WTC11 (cell line): ENCODE measurements around the gene ANKS3. TPM values are rescaled to one million over a fixed set of nuclear protein-coding genes. Genes with fewer than 3 reads are reported as not detected.

ENCODE experiments used
- ATAC-seq: fragments of 200-7000 bp; cut with Tn5 transposase; 2 replicates; pipeline ENCODE4 v1.10.0; 2021; ENCODE audit warnings: mild to moderate bottlenecking, moderate library complexity
- CTCF ChIA-PET: fragments of 300-600 bp; sonication (Branson Sonifier 250); formaldehyde crosslinking; loops from one replicate; lab custom pipeline; 2021; ENCODE audit warnings: antibody characterized with exemption; lab: Charles Lee
- POLR2A ChIA-PET: fragments of 350-600 bp; sonication (Branson Sonifier 250); formaldehyde crosslinking; loops from one replicate; lab custom pipeline; 2021; ENCODE audit warnings: antibody characterized with exemption; lab: Charles Lee
- DNase-seq: peaks from one replicate; pipeline ENCODE4 v3.0.0; 2021; ENCODE audit warnings: low spot score
- H3K27ac Mint-ChIP-seq: 2 replicates; pipeline ENCODE4 v1.8.0; 2021; ENCODE audit warnings: mixed read lengths
- H3K27me3 Mint-ChIP-seq: 2 replicates; pipeline ENCODE4 v1.8.0; 2021; ENCODE audit warnings: low read depth, mild to moderate bottlenecking, moderate library complexity, mixed read lengths
- H3K36me3 Mint-ChIP-seq: 2 replicates; pipeline ENCODE4 v1.8.0; 2021; ENCODE audit warnings: mixed read lengths
- H3K4me1 Mint-ChIP-seq: 2 replicates; pipeline ENCODE4 v1.8.0; 2022; ENCODE audit warnings: mixed read lengths
- H3K4me3 Mint-ChIP-seq: 2 replicates; pipeline ENCODE4 v1.8.0; 2021; ENCODE audit warnings: mild to moderate bottlenecking, moderate library complexity, mixed read lengths
- H3K9me3 Mint-ChIP-seq: 2 replicates; pipeline ENCODE4 v1.8.0; 2021; ENCODE audit warnings: mixed read lengths
- ARID4B ChIP-seq: sonication (generic); formaldehyde crosslinking; IDR thresholded peaks from 2 replicates; pipeline ENCODE4 v1.8.0; 2023; ENCODE audit warnings: missing genetic modification reagents, mild to moderate bottlenecking, borderline replicate concordance
- ATF3 ChIP-seq: sonication (generic); formaldehyde crosslinking; conservative IDR thresholded peaks from 2 replicates; pipeline ENCODE4 v1.8.1; 2022; ENCODE audit warnings: mild to moderate bottlenecking, missing genetic modification reagents
- E2F1 ChIP-seq: sonication (generic); formaldehyde crosslinking; IDR thresholded peaks from 2 replicates; pipeline ENCODE4 v1.8.0; 2022; ENCODE audit warnings: mild to moderate bottlenecking, missing genetic modification reagents
- EMX1 ChIP-seq: fragments of 250-450 bp; sonication (Bioruptor Pico); IDR thresholded peaks from 2 replicates; pipeline ENCODE4 v1.8.0; 2021; ENCODE audit warnings: mild to moderate bottlenecking
- FOXJ3 ChIP-seq: sonication (generic); formaldehyde crosslinking; IDR thresholded peaks from 2 replicates; pipeline ENCODE4 v1.9.0; 2021; ENCODE audit warnings: missing genetic modification reagents, mild to moderate bottlenecking, borderline replicate concordance
- FOXP4 ChIP-seq: sonication (generic); formaldehyde crosslinking; IDR thresholded peaks from 2 replicates; pipeline ENCODE4 v1.8.0; 2022; ENCODE audit warnings: mild to moderate bottlenecking, missing genetic modification reagents
- GABPB1 ChIP-seq: sonication (generic); formaldehyde crosslinking; IDR thresholded peaks from 2 replicates; pipeline ENCODE4 v1.8.1; 2023; ENCODE audit warnings: mild to moderate bottlenecking, missing genetic modification reagents
- GTF2I ChIP-seq: fragments of 250-450 bp; sonication (Bioruptor Pico); conservative IDR thresholded peaks from 2 replicates; pipeline ENCODE4 v1.4.0; 2021; ENCODE audit warnings: mild to moderate bottlenecking
- MAX ChIP-seq: sonication (generic); formaldehyde crosslinking; IDR thresholded peaks from 2 replicates; pipeline ENCODE4 v1.8.0; 2022; ENCODE audit warnings: mild to moderate bottlenecking, missing genetic modification reagents
- MLX ChIP-seq: sonication (generic); formaldehyde crosslinking; IDR thresholded peaks from 2 replicates; pipeline ENCODE4 v1.8.1; 2023; ENCODE audit warnings: mild to moderate bottlenecking, missing genetic modification reagents, moderate library complexity
- NFATC4 ChIP-seq: fragments of 250-450 bp; sonication (Bioruptor Pico); IDR thresholded peaks from 2 replicates; pipeline ENCODE4 v1.9.0; 2021; ENCODE audit warnings: mild to moderate bottlenecking
- NR3C1 ChIP-seq: sonication (generic); formaldehyde crosslinking; conservative IDR thresholded peaks from 2 replicates; pipeline ENCODE4 v1.8.1; 2023; ENCODE audit warnings: low read depth, mild to moderate bottlenecking, missing genetic modification reagents
- SMAD4 ChIP-seq: sonication (generic); formaldehyde crosslinking; IDR thresholded peaks from 2 replicates; pipeline ENCODE4 v1.8.0; 2022; ENCODE audit warnings: mild to moderate bottlenecking, missing genetic modification reagents
- STAT6 ChIP-seq: sonication (generic); formaldehyde crosslinking; conservative IDR thresholded peaks from 2 replicates; pipeline ENCODE4 v1.8.1; 2023; ENCODE audit warnings: mild to moderate bottlenecking, low read depth, missing genetic modification reagents, moderate library complexity
- TEAD1 ChIP-seq: sonication (generic); formaldehyde crosslinking; IDR thresholded peaks from 2 replicates; pipeline ENCODE4 v1.8.0; 2022; ENCODE audit warnings: mild to moderate bottlenecking, missing genetic modification reagents
- TEAD4 ChIP-seq: sonication (generic); formaldehyde crosslinking; IDR thresholded peaks from 2 replicates; pipeline ENCODE4 v1.8.0; 2022; ENCODE audit warnings: mild to moderate bottlenecking, missing genetic modification reagents
- ZMAT4 ChIP-seq: fragments of 250-450 bp; sonication (Bioruptor Pico); IDR thresholded peaks from 2 replicates; pipeline ENCODE4 v1.9.0; 2021; ENCODE audit warnings: mild to moderate bottlenecking
- total RNA-seq: library from RNA; stranded (reverse); gene quantifications from 3 replicates; pipeline ENCODE4 v1.2.3, GENCODE V29; 2021

ANKS3 gene
- total RNA-seq, 1 experiment from 2014 or later: 35.6 TPM

GRCh38 chr16:4697848-4698291, 36.2 kb downstream of the ANKS3 start:
- no peak overlapping the region for H3K27ac Mint-ChIP-seq
- ATAC-seq (no peak), DNase-seq (no peak)
- peaks cover 15% of the 10 kb centered on the region for H3K36me3 Mint-ChIP-seq
- CTCF ChIA-PET: interaction anchor here (0.6 to 1.7 kb wide), 2 partner anchors 258 to 765 kb away, joined by 4 to 7 read pairs; no protein-coding TSS in a partner anchor
- H3K27me3 Mint-ChIP-seq: no peaks in the 10 kb centered on the region
- no peak for TF ChIP-seq NFATC4 (CRISPR knock-in tag)
- TF ChIP-seq E2F1: no peak
- TF ChIP-seq TEAD1 (CRISPR knock-in tag): no peak
- no peak for TF ChIP-seq MAX (CRISPR knock-in tag)
- no peak for TF ChIP-seq GTF2I (CRISPR knock-in tag)
- TF ChIP-seq ZMAT4 (CRISPR knock-in tag): no peak
- no peak for TF ChIP-seq FOXJ3 (CRISPR knock-in tag)
- no peak for TF ChIP-seq TEAD4 (CRISPR knock-in tag)
- no peak for TF ChIP-seq NR3C1 (CRISPR knock-in tag)
- TF ChIP-seq ATF3 (CRISPR knock-in tag): no peak
- TF ChIP-seq ARID4B (CRISPR knock-in tag): no peak
- TF ChIP-seq MLX: no peak
- TF ChIP-seq FOXP4: no peak
- no peak overlapping the region for H3K4me3 Mint-ChIP-seq
- H3K4me1 Mint-ChIP-seq: no peaks in the 10 kb centered on the region
- POLR2A ChIA-PET: interaction anchor here (1.8 kb wide), 1 partner anchor 15 kb away, joined by 4 read pairs; no protein-coding TSS in a partner anchor
- no peaks in the 10 kb centered on the region for H3K9me3 Mint-ChIP-seq

- no peaks in the 10 kb centered on the region for H3K4me1 Mint-ChIP-seq
- H3K9me3 Mint-ChIP-seq: no peaks in the 10 kb centered on the region
- CTCF ChIA-PET: interaction anchor here (0.6 to 6.5 kb wide), 2 partner anchors 15 to 765 kb away, joined by 7 to 63 read pairs; no protein-coding TSS in a partner anchor
- H3K36me3 Mint-ChIP-seq: peaks cover 13% of the 10 kb centered on the region
- ATAC-seq: no peak
- H3K27ac Mint-ChIP-seq: no peak overlapping the region
- DNase-seq: no peak
- no peaks in the 10 kb centered on the region for H3K27me3 Mint-ChIP-seq
- POLR2A ChIA-PET: interaction anchor here (0.6 to 1.8 kb wide), 2 partner anchors 14 to 112 kb away, joined by 3 to 4 read pairs; no protein-coding TSS in a partner anchor
- no peak overlapping the region for H3K4me3 Mint-ChIP-seq
- no peak for TF ChIP-seq MAX (CRISPR knock-in tag)
- no peak for TF ChIP-seq GABPB1 (CRISPR knock-in tag)
- TF ChIP-seq SMAD4: no peak
- TF ChIP-seq EMX1 (CRISPR knock-in tag): no peak
- TF ChIP-seq STAT6 (CRISPR knock-in tag): no peak
- no peak for TF ChIP-seq FOXP4
Observed at GRCh38 chr16:4696905-4697847, 36.9 kb downstream of the ANKS3 start.
